Activated CD8-positive, alpha-beta memory T cell treated with anti-CD3 and anti-CD28 coated beads for 24 hours (primary cell): Measurements from ENCODE around the gene ATXN10.

Source experiments
- DNase-seq: peaks from one replicate; pipeline ENCODE4 v3.0.0-alpha.2; 2020

Gene ATXN10

GRCh38 chr22:45864959-45865476 lies 193.4 kb downstream of the ATXN10 start:
- no peak for DNase-seq

GRCh38 chr22:45865561-45866125 lies 194.0 kb downstream of the ATXN10 start:
- peak; percentile 43 for DNase-seq

- peak; percentile 37 for DNase-seq
These were observed 194.6 kb downstream of the ATXN10 start for GRCh38 chr22:45866126-45866645.

GRCh38 chr22:45866646-45867117 lies 195.0 kb downstream of the ATXN10 start:
- DNase-seq: peak; percentile 52

GRCh38 chr22:45867118-45867905 lies 195.7 kb downstream of the ATXN10 start:
- DNase-seq: no peak

GRCh38 chr22:45867906-45868555 lies 196.4 kb downstream of the ATXN10 start:
- DNase-seq: no peak

- DNase-seq: no peak
These were observed 197.1 kb downstream of the ATXN10 start for GRCh38 chr22:45868571-45869339.

- no peak for DNase-seq
These were observed 197.8 kb downstream of the ATXN10 start for GRCh38 chr22:45869340-45869847.

GRCh38 chr22:45870011-45870410 lies 198.4 kb downstream of the ATXN10 start:
- DNase-seq: no peak

- no peak for DNase-seq
These were observed 200.1 kb downstream of the ATXN10 start for GRCh38 chr22:45871721-45872120.

- no peak for DNase-seq
These were observed 201.1 kb downstream of the ATXN10 start for GRCh38 chr22:45872659-45873263.

GRCh38 chr22:45876136-45877035 lies 204.8 kb downstream of the ATXN10 start:
- no peak for DNase-seq

- DNase-seq: no peak
These were observed 205.4 kb downstream of the ATXN10 start for GRCh38 chr22:45877036-45877380.

GRCh38 chr22:45877651-45878050 lies 206.0 kb downstream of the ATXN10 start:
- DNase-seq: no peak

GRCh38 chr22:45878051-45878781 lies 206.6 kb downstream of the ATXN10 start:
- DNase-seq: no peak

GRCh38 chr22:45878901-45879551 lies 207.4 kb downstream of the ATXN10 start:
- DNase-seq: no peak

GRCh38 chr22:45879552-45879949 lies 207.9 kb downstream of the ATXN10 start:
- DNase-seq: no peak

- DNase-seq: no peak
These were observed 208.6 kb downstream of the ATXN10 start for GRCh38 chr22:45880091-45880715.
